ENCODE measurements around the gene MYRFL. TPM values are rescaled to one million over a fixed set of nuclear protein-coding genes. Genes with fewer than 3 reads are reported as not detected.

The MYRFL gene
- total and polyA plus RNA-seq, 12 donors, result 0.10 to 0.51 (median 0.30) TPM; not detected in 4

DNA sequence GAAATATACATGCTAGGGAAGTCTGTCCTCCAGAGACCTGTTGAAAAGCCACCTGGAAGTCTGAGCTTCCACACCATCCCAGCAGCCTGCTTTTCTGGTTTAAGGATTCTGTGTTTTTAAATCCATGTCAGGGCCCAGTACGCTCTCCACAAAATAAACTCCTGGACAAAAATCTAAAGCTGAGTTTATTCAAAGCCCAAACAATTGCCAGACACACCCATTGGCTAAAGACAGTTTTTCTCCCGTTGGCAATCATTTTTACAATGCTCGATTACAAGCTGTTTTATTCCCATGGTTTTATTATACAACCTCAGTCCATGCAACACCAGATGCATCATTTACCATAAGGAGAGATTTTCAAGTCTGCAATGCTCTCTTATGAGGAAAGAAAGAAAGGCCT is 94.5 kb downstream of the MYRFL start:
- no peak for ATAC-seq
- 69 to 73% methylated on average over 3 of the region's 3 CpGs for WGBS, 2 donors
- no peaks in the 10 kb centered on the region for H3K36me3 ChIP-seq
- peaks cover 0 to 7% (median 0%) of the 10 kb centered on the region in 9 donors for H3K4me1 ChIP-seq
- peaks cover 0 to 5% (median 0%) of the 10 kb centered on the region in 11 donors for H3K9me3 ChIP-seq
- no peak overlapping the region for H3K4me3 ChIP-seq
- TF ChIP-seq, protein P1, sequence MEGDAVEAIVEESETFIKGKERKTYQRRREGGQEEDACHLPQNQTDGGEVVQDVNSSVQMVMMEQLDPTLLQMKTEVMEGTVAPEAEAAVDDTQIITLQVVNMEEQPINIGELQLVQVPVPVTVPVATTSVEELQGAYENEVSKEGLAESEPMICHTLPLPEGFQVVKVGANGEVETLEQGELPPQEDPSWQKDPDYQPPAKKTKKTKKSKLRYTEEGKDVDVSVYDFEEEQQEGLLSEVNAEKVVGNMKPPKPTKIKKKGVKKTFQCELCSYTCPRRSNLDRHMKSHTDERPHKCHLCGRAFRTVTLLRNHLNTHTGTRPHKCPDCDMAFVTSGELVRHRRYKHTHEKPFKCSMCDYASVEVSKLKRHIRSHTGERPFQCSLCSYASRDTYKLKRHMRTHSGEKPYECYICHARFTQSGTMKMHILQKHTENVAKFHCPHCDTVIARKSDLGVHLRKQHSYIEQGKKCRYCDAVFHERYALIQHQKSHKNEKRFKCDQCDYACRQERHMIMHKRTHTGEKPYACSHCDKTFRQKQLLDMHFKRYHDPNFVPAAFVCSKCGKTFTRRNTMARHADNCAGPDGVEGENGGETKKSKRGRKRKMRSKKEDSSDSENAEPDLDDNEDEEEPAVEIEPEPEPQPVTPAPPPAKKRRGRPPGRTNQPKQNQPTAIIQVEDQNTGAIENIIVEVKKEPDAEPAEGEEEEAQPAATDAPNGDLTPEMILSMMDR (IDR thresholded peaks at IDR 0.05), result no peak
- no peak for DNase-seq
- intact Hi-C loops (cut with DNase I), result no loop called here
- no peaks in the 10 kb centered on the region for H3K27me3 ChIP-seq
- H3K27ac ChIP-seq, result no peak overlapping the region

DNA sequence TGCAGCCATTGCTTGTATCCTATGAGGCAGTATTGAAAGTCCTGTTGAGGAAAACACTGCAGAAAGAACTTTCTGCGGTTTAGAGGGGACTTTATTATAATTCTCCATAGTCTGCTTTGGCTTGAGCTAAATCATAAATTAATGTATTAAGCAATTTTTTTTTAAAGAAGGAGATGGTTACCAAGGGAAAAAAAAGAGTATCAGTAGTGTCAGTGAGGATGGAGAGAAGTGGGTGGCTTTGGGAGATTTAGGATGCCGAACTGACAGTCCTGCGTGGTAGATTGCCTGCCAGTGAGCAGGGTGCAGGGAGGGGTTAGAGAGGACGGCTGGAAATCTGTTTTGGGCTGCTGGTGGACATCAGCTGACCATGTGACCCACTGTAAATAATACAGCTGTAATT is 96.8 kb downstream of the MYRFL start:
- peaks cover 0 to 5% (median 0%) of the 10 kb centered on the region in 11 donors for H3K9me3 ChIP-seq
- DNase-seq, result no peak
- peaks cover 0 to 5% (median 0%) of the 10 kb centered on the region in 9 donors for H3K4me1 ChIP-seq
- no peaks in the 10 kb centered on the region for H3K36me3 ChIP-seq
- WGBS, 2 donors, result 57 to 65% methylated on average over 4 of the region's 4 CpGs
- intact Hi-C loops (cut with DNase I), result no loop called here
- no peak overlapping the region for H3K27ac ChIP-seq
- H3K4me3 ChIP-seq, result no peak overlapping the region
- ATAC-seq, result no peak
- TF ChIP-seq, protein P1 (IDR thresholded peaks at IDR 0.05), result no peak
- no peaks in the 10 kb centered on the region for H3K27me3 ChIP-seq

DNA sequence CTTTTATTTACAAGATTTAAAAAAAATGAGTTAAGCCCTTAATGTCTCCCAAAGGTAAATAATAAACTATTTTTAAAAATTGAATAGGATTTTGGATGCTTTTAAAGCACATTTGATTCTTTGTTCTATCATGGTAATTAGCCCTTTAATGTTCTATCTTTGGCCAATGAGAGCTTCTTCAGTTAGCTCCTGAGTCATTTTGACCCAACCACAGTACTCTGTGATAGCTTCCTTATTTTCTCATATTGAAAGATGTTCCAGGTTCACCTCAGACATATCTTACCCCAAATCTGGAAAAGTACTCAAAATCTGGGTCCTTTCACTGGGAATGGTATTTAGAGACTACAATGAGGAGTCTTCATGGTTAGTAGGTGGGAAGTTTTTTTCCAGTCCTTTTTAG is 98.0 kb downstream of the MYRFL start:
- DNase-seq (no peak), ATAC-seq (no peak)
- Histone ChIP-seq H3K36me3 (no peaks in the 10 kb centered on the region), H3K9me3 (peaks cover 0 to 5% (median 0%) of the 10 kb centered on the region in 11 donors), H3K4me1 (no peaks in the 10 kb centered on the region), H3K27ac (no peak overlapping the region), H3K4me3 (no peak overlapping the region), H3K27me3 (no peaks in the 10 kb centered on the region)
- intact Hi-C loops (cut with DNase I), result no loop called here
- TF ChIP-seq, protein P1 (IDR thresholded peaks at IDR 0.05), result no peak

DNA sequence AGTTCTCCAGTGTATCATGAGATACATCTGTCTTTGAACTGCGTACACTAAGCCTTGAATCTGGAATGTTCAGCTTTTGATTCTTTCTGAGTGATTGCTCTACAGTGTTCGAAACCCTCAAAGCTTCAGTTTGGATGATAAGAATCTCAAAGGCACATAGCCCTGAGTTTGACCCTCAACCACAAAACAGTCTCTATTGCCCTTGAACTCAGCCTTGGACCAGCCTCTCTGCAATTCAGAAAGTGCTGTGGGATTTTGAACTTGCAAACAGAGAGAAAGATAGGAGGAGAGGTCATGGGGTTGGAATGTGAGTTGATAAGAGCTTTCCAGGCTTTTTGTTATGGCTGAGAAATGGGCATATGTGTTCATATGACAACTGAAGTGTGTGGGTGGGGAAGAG is 100.3 kb downstream of the MYRFL start:
- DNase-seq (no peak), ATAC-seq (no peak)
- 74 to 88% methylated on average over 2 of the region's 2 CpGs for WGBS, 2 donors
- peaks cover 0 to 3% (median 0%) of the 10 kb centered on the region in 9 donors for H3K4me1 ChIP-seq
- H3K27me3 ChIP-seq, result no peaks in the 10 kb centered on the region
- H3K9me3 ChIP-seq, result no peaks in the 10 kb centered on the region
- H3K4me3 ChIP-seq, result no peak overlapping the region
- no peak overlapping the region for H3K27ac ChIP-seq
- intact Hi-C loops (cut with DNase I), result no loop called here
- TF ChIP-seq, protein P1 (IDR thresholded peaks at IDR 0.05), result no peak
- H3K36me3 ChIP-seq, result no peaks in the 10 kb centered on the region

All from heart right ventricle (tissue), 16 donors.